Activated B cell treated with CpG ODN at 0.5 μM for 24 hours (primary cell): ENCODE data around the gene ADPRHL1. TPM values are rescaled to one million over a fixed set of nuclear protein-coding genes. Genes with fewer than 3 reads are reported as not detected.

Source experiments
- ATAC-seq: fragments of 200-7000 bp; cut with Tn5 transposase; one replicate; pipeline ENCODE4 v1.10.0; 2021; ENCODE audit warnings: low read depth, mild to moderate bottlenecking, moderate library complexity
- CTCF ChIA-PET: fragments of 350-600 bp; sonication (Branson Sonifier 250); formaldehyde crosslinking; loops from one replicate; lab custom pipeline; 2021; ENCODE audit warnings: antibody characterized with exemption; lab: Charles Lee
- POLR2A ChIA-PET: fragments of 350-600 bp; sonication (Branson Sonifier 250); formaldehyde crosslinking; loops from one replicate; lab custom pipeline; 2021; ENCODE audit warnings: antibody characterized with exemption; lab: Charles Lee
- DNase-seq: peaks from one replicate; pipeline ENCODE4 v3.0.0; 2022
- H3K27ac Mint-ChIP-seq: one replicate; pipeline ENCODE4 v1.8.0; 2020; ENCODE audit warnings: mixed read lengths
- H3K27me3 Mint-ChIP-seq: one replicate; pipeline ENCODE4 v1.8.0; 2021; ENCODE audit warnings: mixed read lengths
- H3K36me3 Mint-ChIP-seq: one replicate; pipeline ENCODE4 v1.8.0; 2021; ENCODE audit warnings: low read depth, mixed read lengths
- H3K4me1 Mint-ChIP-seq: one replicate; pipeline ENCODE4 v1.8.0; 2021; ENCODE audit warnings: mixed read lengths
- H3K4me3 Mint-ChIP-seq: one replicate; pipeline ENCODE4 v1.8.0; 2020; ENCODE audit warnings: mild to moderate bottlenecking, mixed read lengths
- H3K9me3 Mint-ChIP-seq: one replicate; pipeline ENCODE4 v1.8.0; 2020; ENCODE audit warnings: mixed read lengths
- intact Hi-C: fragments of 100-400 bp; cut with micrococcal nuclease; formaldehyde crosslinking; loops from one replicate; pipeline ENCODE4 v1.15.1; 2024
- total RNA-seq: library from RNA; stranded (reverse); gene quantifications from 2 replicates; pipeline ENCODE4 v1.2.3, GENCODE V29; 2022
- TF ChIP-seq, protein P1 (sequence below): fragments of 200-600 bp; IDR thresholded peaks from one replicate; pipeline ENCODE4 v1.8.0; 2022; ENCODE audit warnings: antibody characterized with exemption, mild to moderate bottlenecking

Gene ADPRHL1
- total RNA-seq, 1 donor from 2014 or later, result 0.84 TPM

DNA sequence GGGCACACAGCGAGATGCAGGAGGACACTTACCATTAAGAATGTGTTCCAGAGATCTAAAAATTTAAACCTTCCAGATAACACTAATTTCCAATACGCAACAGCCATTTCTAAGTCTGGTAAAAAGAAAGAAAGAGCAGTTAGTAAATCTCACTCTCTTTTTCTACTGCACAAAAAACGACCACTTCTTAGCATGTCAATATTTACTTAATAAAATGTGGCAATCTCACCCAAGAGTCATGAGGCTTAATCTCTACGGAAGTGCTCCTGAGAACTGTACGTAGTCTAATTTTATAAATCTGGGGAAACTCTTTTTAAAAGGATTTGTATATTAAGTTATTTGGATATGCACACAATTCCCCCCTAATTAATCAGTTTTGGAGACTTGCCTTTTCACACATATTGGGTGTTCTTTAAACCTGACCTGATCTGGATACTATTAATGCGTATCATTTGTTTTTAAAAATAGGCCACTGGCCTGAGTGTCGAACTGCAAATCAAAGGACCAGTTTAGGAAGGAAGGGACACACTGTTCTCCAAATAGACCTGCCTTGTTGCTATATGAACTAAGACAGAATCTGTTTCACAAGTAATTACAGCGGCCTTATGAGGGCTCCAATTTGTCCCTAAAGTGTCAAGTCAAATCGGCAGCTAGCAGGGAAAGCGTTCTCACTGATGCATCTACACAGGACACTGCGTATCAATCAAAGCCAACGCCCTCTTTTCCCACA, 7.9 kb upstream of the ADPRHL1 start:
- Mint-ChIP-seq H3K27ac (no peak overlapping the region), H3K9me3 (no peaks in the 10 kb centered on the region), H3K27me3 (no peaks in the 10 kb centered on the region), H3K36me3 (peaks cover 61% of the 10 kb centered on the region), H3K4me3 (no peak overlapping the region), H3K4me1 (no peaks in the 10 kb centered on the region)
- TF ChIP-seq, protein P1, sequence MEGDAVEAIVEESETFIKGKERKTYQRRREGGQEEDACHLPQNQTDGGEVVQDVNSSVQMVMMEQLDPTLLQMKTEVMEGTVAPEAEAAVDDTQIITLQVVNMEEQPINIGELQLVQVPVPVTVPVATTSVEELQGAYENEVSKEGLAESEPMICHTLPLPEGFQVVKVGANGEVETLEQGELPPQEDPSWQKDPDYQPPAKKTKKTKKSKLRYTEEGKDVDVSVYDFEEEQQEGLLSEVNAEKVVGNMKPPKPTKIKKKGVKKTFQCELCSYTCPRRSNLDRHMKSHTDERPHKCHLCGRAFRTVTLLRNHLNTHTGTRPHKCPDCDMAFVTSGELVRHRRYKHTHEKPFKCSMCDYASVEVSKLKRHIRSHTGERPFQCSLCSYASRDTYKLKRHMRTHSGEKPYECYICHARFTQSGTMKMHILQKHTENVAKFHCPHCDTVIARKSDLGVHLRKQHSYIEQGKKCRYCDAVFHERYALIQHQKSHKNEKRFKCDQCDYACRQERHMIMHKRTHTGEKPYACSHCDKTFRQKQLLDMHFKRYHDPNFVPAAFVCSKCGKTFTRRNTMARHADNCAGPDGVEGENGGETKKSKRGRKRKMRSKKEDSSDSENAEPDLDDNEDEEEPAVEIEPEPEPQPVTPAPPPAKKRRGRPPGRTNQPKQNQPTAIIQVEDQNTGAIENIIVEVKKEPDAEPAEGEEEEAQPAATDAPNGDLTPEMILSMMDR, result no peak
- intact Hi-C loops, result no loop called here
- ATAC-seq (no peak), DNase-seq (no peak)
- POLR2A ChIA-PET, result no interaction called here
- CTCF ChIA-PET, result no interaction called here

DNA sequence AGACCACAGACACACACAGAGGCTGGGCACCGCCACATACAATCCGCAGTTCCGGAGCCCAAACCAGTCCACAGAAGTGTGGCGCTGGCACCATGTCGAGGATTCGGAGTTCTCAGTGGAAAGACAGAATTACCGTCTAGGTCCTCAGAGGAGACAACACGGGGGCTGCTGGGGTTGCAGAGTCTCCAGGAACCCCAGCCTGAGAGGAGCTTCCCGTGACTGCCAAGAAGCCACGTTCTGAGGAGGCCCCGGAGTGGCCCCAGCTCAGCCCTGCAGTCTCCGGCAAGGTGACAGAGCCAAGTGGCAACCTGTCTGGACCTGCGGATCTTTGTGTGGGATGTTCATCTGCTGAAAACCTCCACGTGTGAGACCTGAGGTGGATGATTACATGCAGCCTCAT, 7.3 kb upstream of the ADPRHL1 start:
- peaks cover 67% of the 10 kb centered on the region for H3K36me3 Mint-ChIP-seq
- no peaks in the 10 kb centered on the region for H3K9me3 Mint-ChIP-seq
- no peaks in the 10 kb centered on the region for H3K4me1 Mint-ChIP-seq
- no peak overlapping the region for H3K4me3 Mint-ChIP-seq
- intact Hi-C loops, result no loop called here
- TF ChIP-seq, protein P1, result no peak
- H3K27me3 Mint-ChIP-seq, result no peaks in the 10 kb centered on the region
- ChIA-PET CTCF (no interaction called here), POLR2A (no interaction called here)
- DNase-seq (no peak), ATAC-seq (no peak)
- no peak overlapping the region for H3K27ac Mint-ChIP-seq

DNA sequence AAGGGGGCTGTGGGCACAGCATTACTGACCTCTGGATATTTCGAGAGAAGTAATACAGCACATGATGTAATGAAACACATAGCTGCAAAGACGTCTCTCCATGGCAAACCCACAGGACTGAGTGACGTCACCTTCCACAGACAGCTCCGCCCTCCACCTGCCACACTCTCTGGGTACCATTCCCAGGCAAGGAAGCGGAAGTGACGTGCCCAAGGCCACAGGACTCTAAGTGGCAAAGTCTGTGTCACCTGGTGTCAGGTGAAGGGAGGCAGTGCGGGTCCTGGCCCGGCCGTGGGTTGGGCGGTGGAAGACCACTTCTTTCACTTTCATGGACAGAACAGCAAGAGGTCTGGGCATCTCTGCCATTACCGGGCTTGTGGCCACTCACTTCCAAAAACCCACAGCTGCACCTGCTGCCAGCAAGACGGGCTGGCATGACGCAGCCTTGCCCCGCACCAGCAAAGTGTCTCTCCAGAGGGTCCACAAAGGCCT, 6.8 kb upstream of the ADPRHL1 start:
- ATAC-seq, result no peak
- TF ChIP-seq, protein P1, result no peak
- Mint-ChIP-seq H3K4me3 (no peak overlapping the region), H3K27ac (no peak overlapping the region), H3K27me3 (no peaks in the 10 kb centered on the region), H3K4me1 (no peaks in the 10 kb centered on the region), H3K36me3 (peaks cover 69% of the 10 kb centered on the region), H3K9me3 (no peaks in the 10 kb centered on the region)
- no peak for DNase-seq
- ChIA-PET CTCF (no interaction called here), POLR2A (no interaction called here)
- intact Hi-C loops, result no loop called here

DNA sequence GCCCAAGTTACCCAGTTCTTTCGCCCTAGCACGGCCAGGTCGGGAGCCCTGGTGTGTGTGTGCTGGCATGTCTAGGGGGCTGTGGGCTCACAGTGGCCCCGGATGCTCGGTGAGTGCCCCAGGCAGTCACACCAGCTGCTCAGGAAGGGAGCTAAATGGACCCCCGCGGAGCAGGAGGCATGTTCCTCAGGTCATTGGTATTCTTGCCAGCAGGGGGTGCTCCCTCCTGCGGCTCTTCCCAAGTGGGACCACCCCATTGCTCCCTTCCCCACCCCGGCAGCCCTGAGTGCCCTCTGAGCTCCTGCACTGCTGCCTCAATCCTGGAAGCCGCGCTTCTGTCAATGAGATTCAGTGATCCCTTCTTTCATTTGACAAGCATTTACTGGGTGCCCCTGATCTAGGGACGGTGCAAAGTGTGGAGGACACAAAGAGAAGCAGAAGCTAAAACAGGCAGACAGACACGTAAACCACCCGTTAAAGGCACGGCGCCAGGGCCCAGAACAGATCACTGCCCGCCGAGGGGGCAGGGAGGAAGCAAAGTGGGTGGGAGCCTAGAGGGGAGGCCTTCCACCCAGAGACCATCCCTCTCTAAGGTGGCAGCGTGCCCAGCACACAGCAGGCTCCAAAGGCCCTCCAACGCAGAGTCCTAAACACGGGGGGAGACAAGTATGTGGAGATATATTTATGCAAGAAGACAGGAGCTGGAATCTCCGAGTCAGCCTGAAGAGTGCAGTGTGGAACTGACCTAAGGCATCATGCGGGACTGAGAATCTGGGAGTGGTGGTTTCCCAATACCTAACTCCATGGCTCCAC, 5.2 kb upstream of the ADPRHL1 start:
- no peak overlapping the region for H3K4me3 Mint-ChIP-seq
- H3K27me3 Mint-ChIP-seq, result no peaks in the 10 kb centered on the region
- DNase-seq (no peak), ATAC-seq (no peak)
- H3K4me1 Mint-ChIP-seq, result no peaks in the 10 kb centered on the region
- ChIA-PET POLR2A (no interaction called here), CTCF (no interaction called here)
- intact Hi-C loops, result no loop called here
- no peaks in the 10 kb centered on the region for H3K9me3 Mint-ChIP-seq
- TF ChIP-seq, protein P1, result no peak
- no peak overlapping the region for H3K27ac Mint-ChIP-seq
- peaks cover 72% of the 10 kb centered on the region for H3K36me3 Mint-ChIP-seq

DNA sequence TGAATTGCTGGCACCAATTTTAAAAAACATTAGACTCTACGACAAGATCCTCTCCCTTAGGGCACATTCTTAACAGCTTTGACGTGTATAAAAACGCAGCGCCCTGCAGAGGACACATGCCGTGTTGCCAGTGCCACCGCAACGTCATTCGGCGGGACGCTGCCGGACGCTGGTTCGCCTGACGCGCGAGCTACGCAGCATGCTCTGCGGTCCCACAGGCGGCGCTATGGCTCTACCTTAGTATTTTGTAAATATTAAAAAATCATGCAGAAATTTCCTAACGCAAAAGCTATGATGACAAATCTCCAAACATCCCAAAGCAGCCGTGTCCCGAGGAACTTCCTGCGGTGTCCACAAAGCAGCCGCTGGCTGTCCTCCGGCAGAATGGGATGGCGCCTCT, 4.2 kb upstream of the ADPRHL1 start:
- intact Hi-C loops, result no loop called here
- H3K27ac Mint-ChIP-seq, result no peak overlapping the region
- TF ChIP-seq, protein P1, result no peak
- no peaks in the 10 kb centered on the region for H3K27me3 Mint-ChIP-seq
- DNase-seq (no peak), ATAC-seq (no peak)
- H3K4me3 Mint-ChIP-seq, result no peak overlapping the region
- CTCF ChIA-PET, result no interaction called here
- H3K9me3 Mint-ChIP-seq, result no peaks in the 10 kb centered on the region
- H3K4me1 Mint-ChIP-seq, result no peaks in the 10 kb centered on the region
- H3K36me3 Mint-ChIP-seq, result peaks cover 73% of the 10 kb centered on the region
- POLR2A ChIA-PET, result no interaction called here
